Measurements from ENCODE around the gene SCTR. TPM values are rescaled to one million over a fixed set of nuclear protein-coding genes. Genes with fewer than 3 reads are reported as not detected.

The SCTR gene
- total and polyA plus RNA-seq, 2 donors (not counting 1 experiment from before 2014, with no cell fraction given): not detected

GRCh38 chr2:119465687-119466086, 58.6 kb downstream of the SCTR start:
- Histone ChIP-seq H3K27me3 (replicated peaks in 1 of 4; ENCODE audit: control extremely low read depth in 1 of 4, control insufficient read depth in 3 of 4, insufficient read depth in 4 of 4, low read length in 3 of 4) (no peaks in the 10 kb centered on the region), H2AFZ (ENCODE audit: insufficient read depth, low read depth, low read length, poor library complexity, severe bottlenecking) (no peak overlapping the region), H3K9me3 (ENCODE audit: control extremely low read depth in 1 of 3, control insufficient read depth in 2 of 3, insufficient read depth in 1 of 3, low read length in 2 of 3) (no peaks in the 10 kb centered on the region), H3K36me3 (replicated peaks in 1 of 2; ENCODE audit: control extremely low read depth in 1 of 2, control insufficient read depth in 1 of 2, extremely low read depth in 1 of 2, insufficient read depth in 2 of 2, low read length in 1 of 2) (no peaks in the 10 kb centered on the region), H3K4me1 (ENCODE audit: control insufficient read depth in 2 of 2, insufficient read depth in 2 of 2, low read length in 2 of 2) (no peaks in the 10 kb centered on the region), H3K9ac (ENCODE audit: low read length) (no peak overlapping the region), H3K27ac (ENCODE audit: low read length in 2 of 2) (no peak overlapping the region), H3K79me2 (ENCODE audit: control insufficient read depth, insufficient read depth, low read length) (no peaks in the 10 kb centered on the region), H3K4me2 (replicated peaks; ENCODE audit: low read depth, low read length, poor library complexity, severe bottlenecking) (no peak overlapping the region), H3K4me3 (ENCODE audit: control extremely low read depth in 1 of 5, extremely low read depth in 1 of 5, insufficient read depth in 1 of 5, low read depth in 2 of 5, low read length in 4 of 5) (no peak overlapping the region), H4K20me1 (ENCODE audit: control insufficient read depth, insufficient read depth, low read length, poor library complexity, severe bottlenecking) (no peaks in the 10 kb centered on the region)
- intact Hi-C loops (cut with micrococcal nuclease): no loop called here
- Mint-ChIP-seq H3K27me3 (no peaks in the 10 kb centered on the region), H3K9me3 (ENCODE audit: insufficient read depth) (no peaks in the 10 kb centered on the region), H3K4me3 (no peak overlapping the region), H3K27ac (no peak overlapping the region), H3K4me1 (no peaks in the 10 kb centered on the region)
- TF ChIP-seq EZH2 (IDR thresholded peaks at IDR 0.05; ENCODE audit: borderline replicate concordance, insufficient read depth, low read depth, low read length, poor library complexity, severe bottlenecking) (no peak), CTCF (IDR thresholded peaks at IDR 0.05) (no peak)
- ATAC-seq (ENCODE audit: low read depth) (no peak), DNase-seq (no peak)
- CTCF ChIA-PET: interaction anchor here (1.0 to 1.2 kb wide), 2 partner anchors 11 to 13 kb away, joined by 3 read pairs; no protein-coding TSS in a partner anchor
- POLR2A ChIA-PET: interaction anchor here (0.5 kb wide), 1 partner anchor 15 kb away, joined by 3 read pairs; no protein-coding TSS in a partner anchor
- WGBS (ENCODE audit: insufficient coverage): 96% methylated on average over 11 of the region's 11 CpGs

- Histone ChIP-seq H4K20me1 (ENCODE audit: control insufficient read depth, insufficient read depth, low read length, poor library complexity, severe bottlenecking) (no peaks in the 10 kb centered on the region), H3K4me1 (ENCODE audit: control insufficient read depth in 2 of 2, insufficient read depth in 2 of 2, low read length in 2 of 2) (no peaks in the 10 kb centered on the region), H3K9me3 (ENCODE audit: control extremely low read depth in 1 of 3, control insufficient read depth in 2 of 3, insufficient read depth in 1 of 3, low read length in 2 of 3) (no peaks in the 10 kb centered on the region), H3K27me3 (replicated peaks in 1 of 4; ENCODE audit: control extremely low read depth in 1 of 4, control insufficient read depth in 3 of 4, insufficient read depth in 4 of 4, low read length in 3 of 4) (no peaks in the 10 kb centered on the region), H3K79me2 (ENCODE audit: control insufficient read depth, insufficient read depth, low read length) (no peaks in the 10 kb centered on the region), H3K27ac (ENCODE audit: low read length in 2 of 2) (no peak overlapping the region), H3K36me3 (replicated peaks in 1 of 2; ENCODE audit: control extremely low read depth in 1 of 2, control insufficient read depth in 1 of 2, extremely low read depth in 1 of 2, insufficient read depth in 2 of 2, low read length in 1 of 2) (no peaks in the 10 kb centered on the region), H3K9ac (ENCODE audit: low read length) (no peak overlapping the region), H3K4me3 (ENCODE audit: control extremely low read depth in 1 of 5, extremely low read depth in 1 of 5, insufficient read depth in 1 of 5, low read depth in 2 of 5, low read length in 4 of 5) (no peak overlapping the region), H3K4me2 (replicated peaks; ENCODE audit: low read depth, low read length, poor library complexity, severe bottlenecking) (no peak overlapping the region), H2AFZ (ENCODE audit: insufficient read depth, low read depth, low read length, poor library complexity, severe bottlenecking) (no peak overlapping the region)
- Mint-ChIP-seq H3K27ac (no peak overlapping the region), H3K4me3 (no peak overlapping the region), H3K4me1 (no peaks in the 10 kb centered on the region), H3K9me3 (ENCODE audit: insufficient read depth) (no peaks in the 10 kb centered on the region), H3K27me3 (no peaks in the 10 kb centered on the region)
- WGBS (ENCODE audit: insufficient coverage): 87% methylated on average over 3 of the region's 4 CpGs
- no peak for DNase-seq
- ChIA-PET CTCF (interaction anchor here (0.6 to 1.2 kb wide), 2 partner anchors 9 to 11 kb away, joined by 3 to 4 read pairs; no protein-coding TSS in a partner anchor), POLR2A (no interaction called here)
- TF ChIP-seq CTCF (IDR thresholded peaks at IDR 0.05) (no peak), EZH2 (IDR thresholded peaks at IDR 0.05; ENCODE audit: borderline replicate concordance, insufficient read depth, low read depth, low read length, poor library complexity, severe bottlenecking) (no peak)
- intact Hi-C loops (cut with micrococcal nuclease): no loop called here
- no peak for ATAC-seq (ENCODE audit: low read depth)
These were observed 59.3 kb downstream of the SCTR start for GRCh38 chr2:119464981-119465380.
